HFF-Myc (cell line): ENCODE data around the gene P2RY8.
"Not testable (repeated sequence)": the region's sequence is repeated elsewhere in the genome, so short reads cannot be mapped to it uniquely, and the experiment has no call there.

Experiments used
- DNase-seq: peaks from one replicate; pipeline ENCODE4 v3.0.0-alpha.2; 2011; ENCODE audit warnings: low read depth; ENCODE audit errors: extremely low read depth
- H3K4me3 ChIP-seq: replicated peaks from 2 replicates; pipeline ENCODE4 v1.5.1; 2011; ENCODE audit warnings: low read depth, mild to moderate bottlenecking, control low read depth, low read length
- TF ChIP-seq, protein P1 (sequence below): IDR thresholded peaks from 2 replicates; pipeline ENCODE4 v1.5.1; 2012; ENCODE audit warnings: mild to moderate bottlenecking, low read depth, low read length, control low read depth; ENCODE audit errors: missing control alignments

The P2RY8 gene

DNA sequence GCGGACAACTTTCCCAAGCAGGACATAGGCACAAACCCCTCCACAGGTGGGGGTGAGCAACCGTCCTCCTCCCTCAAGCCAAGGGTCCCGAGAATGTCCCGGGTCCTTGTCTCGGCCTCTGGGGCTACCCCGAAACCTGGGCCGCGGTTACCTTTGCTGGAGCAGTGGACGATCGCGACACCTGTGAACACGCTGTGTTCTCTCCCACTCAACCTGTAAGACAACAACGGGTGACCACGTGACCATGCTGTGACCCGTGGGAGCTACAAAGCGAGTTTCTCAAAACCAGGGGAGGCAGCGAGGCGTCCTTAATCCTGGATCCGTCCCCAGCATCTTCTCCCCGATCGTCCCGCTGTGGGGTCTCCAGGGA lies 102.1 kb downstream of the P2RY8 start:
- TF ChIP-seq, protein P1, sequence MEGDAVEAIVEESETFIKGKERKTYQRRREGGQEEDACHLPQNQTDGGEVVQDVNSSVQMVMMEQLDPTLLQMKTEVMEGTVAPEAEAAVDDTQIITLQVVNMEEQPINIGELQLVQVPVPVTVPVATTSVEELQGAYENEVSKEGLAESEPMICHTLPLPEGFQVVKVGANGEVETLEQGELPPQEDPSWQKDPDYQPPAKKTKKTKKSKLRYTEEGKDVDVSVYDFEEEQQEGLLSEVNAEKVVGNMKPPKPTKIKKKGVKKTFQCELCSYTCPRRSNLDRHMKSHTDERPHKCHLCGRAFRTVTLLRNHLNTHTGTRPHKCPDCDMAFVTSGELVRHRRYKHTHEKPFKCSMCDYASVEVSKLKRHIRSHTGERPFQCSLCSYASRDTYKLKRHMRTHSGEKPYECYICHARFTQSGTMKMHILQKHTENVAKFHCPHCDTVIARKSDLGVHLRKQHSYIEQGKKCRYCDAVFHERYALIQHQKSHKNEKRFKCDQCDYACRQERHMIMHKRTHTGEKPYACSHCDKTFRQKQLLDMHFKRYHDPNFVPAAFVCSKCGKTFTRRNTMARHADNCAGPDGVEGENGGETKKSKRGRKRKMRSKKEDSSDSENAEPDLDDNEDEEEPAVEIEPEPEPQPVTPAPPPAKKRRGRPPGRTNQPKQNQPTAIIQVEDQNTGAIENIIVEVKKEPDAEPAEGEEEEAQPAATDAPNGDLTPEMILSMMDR: no peak
- no peak overlapping the region for H3K4me3 ChIP-seq
- DNase-seq: no peak

DNA sequence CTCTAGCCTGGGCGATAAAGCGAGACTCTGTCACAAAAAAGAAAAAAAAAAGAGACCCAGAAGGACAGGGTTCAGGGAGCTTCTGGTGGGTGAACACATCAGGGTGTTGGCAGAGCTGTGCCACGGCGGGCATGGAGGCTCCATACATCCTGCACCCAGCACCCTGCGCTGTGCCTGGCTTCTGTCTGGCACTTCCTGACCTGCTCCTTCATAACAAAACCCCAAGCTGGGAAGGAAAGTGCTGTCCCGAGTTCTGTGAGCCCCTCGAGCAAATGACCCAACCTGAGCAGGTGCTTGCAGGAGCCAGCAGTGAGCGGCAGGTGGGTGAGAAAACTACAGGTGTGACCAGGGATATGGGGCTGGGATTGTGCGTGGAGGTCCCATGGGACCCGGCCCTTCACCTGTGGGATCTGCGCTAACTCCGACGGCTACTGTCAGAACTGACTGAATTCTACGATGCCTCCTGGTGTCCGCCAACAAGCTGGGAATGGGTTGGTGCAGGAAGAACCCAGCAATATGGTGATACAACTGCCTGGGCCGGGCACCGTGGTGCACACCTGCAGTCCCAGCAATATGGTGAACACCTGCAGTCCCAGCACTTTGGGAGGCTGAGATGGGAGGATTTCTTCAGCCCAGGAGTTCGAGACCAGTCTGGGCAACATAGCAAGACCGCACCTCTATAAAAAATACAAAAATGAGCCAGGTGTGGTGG lies 103.2 kb downstream of the P2RY8 start:
- H3K4me3 ChIP-seq: no peak overlapping the region
- DNase-seq: no peak
- TF ChIP-seq, protein P1: no peak

DNA sequence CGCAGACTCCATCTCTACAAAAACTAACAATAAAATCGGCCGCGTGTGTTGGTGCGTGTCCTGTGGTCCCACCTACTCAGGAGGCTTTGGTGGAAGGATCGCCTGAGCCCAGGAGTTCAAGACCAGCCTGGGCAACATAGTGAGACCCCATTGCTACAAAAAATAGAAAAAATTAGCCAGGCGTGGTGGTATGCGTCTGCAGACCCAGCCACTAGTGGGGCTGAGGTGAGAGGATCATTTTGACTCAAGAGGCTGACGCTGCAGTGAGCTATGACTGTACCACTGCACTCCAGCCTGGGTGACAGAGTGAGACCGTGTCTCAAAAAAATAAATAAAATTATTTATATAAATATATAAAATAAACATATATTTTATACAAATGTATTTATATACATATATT lies 106.5 kb downstream of the P2RY8 start:
- TF ChIP-seq, protein P1: no peak
- H3K4me3 ChIP-seq: no peak overlapping the region

DNA sequence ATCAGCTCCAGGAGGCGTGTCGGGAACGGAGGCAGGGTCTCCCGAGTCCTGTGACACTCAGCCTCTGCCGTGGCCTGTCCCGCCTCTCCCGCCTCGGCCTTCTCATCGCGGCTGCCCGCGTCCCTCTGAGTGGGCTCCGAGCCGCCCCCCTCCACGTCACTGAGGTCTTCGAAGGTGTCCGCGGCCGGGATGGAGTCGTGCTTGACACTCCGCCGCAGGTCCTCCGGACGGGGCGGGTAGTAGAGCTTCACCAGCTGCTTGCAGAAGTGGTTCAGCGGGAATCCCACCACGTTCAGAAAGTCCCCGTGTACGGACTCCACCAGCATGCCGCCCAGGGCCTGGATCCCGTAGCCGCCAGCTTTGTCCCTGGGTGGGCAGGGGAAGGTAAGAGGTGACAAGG lies 109.2 kb downstream of the P2RY8 start:
- TF ChIP-seq, protein P1: no peak
- no peak for DNase-seq
- no peak overlapping the region for H3K4me3 ChIP-seq

More for the DNA sequence above, 106.5 kb downstream of the P2RY8 start:
- DNase-seq: no peak

DNA sequence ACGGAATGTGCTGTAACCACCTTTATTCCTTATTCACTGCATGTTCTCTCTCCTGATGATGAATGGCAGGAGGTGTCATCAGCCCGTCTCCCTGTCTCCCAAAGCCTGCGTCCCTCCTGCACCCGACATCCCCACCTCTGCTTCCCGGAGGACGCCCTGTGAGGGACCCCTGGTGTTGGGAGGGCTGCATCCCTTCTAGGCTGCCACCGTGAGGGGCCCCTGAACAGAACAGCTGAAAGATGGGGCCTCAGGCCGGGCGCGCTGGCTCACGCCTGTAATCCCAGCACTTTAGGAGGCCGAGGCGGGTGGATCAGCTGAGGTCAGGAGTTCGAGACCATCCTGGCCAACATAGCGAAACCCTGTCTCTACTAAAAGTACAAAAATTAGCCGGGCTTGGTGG lies 110.7 kb downstream of the P2RY8 start:
- H3K4me3 ChIP-seq, DNase-seq: not testable (repeated sequence)

DNA sequence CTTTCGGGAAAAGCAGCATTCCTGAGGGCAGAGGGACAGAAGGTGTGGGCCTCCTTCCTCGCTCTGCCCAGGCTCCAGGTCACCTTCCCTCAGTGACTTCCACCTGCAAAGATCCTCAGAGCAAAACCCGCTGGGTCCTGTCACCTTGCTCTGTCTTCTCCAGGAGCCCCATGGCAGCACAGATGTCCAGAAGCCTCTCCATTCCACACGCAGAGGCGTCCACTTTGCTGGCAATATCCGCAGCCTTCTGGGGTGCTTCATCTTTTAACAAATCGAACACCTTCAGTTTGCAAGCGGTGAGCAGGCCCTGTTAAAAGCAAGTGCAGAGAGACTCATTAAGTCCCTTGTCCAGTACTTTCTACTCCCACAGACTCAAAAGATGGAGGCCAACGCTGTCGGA lies 111.6 kb downstream of the P2RY8 start:
- TF ChIP-seq, protein P1: no peak
- DNase-seq: no peak
- no peak overlapping the region for H3K4me3 ChIP-seq

GRCh38 chrX:1424147-1424851 lies 112.7 kb downstream of the P2RY8 start:
- no peak for DNase-seq
- no peak overlapping the region for H3K4me3 ChIP-seq
- TF ChIP-seq, protein P1: no peak
